ENCODE measurements around the gene HES2.
A peak's percentile ranks its signal among the peaks of the same experiment; 100 is the strongest.
"Not testable (repeated sequence)": the region's sequence is repeated elsewhere in the genome, so short reads cannot be mapped to it uniquely, and the experiment has no call there.

The HES2 gene

DNA sequence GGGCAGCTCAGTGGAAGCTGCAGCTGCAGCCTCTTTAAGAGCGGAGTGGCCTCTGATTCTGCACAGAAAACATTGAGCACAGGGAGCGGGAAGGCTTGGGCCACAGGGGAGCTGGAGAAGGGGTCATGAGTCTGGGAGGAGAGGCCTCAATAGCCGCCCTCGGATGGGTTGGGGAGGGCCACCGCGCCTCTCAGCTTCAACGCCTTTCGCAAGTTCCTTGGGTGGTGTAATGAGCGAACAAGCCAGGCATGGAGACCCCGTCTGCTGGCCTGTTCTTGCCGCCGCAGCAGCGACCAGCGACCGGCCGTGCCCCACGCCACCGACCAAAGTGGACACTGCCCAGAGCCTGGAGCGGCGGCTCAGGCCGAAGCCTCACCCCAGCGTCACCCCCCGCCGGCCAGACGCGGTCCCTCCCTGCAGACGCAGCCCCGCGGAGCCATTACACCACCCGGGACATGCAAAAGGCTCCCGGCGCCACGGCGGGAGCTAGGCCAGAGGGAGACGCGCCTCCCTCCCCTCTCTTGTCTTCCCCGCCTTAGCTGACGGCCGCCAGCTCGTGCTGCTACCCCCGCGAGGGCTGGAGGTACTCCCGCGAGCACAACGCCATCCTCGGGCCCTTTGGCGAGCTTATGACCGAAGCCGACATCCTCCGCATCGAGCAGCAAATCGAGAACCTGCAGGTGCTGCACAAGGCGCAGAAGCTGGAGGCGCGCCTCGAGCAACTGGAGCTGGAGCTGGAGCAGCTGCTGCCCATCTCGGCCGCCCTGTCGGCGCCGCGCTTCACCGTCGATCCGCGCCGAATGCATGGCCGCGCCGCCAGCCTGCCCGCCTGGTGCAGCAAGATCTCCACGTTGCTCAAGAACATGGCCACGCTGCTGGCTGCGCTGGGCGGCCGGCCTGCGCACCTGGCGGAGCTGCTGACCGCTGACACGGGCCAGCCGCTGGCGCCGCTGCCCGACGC, 34.5 kb upstream of the HES2 start:
- DNase-seq = not testable (repeated sequence)

DNA sequence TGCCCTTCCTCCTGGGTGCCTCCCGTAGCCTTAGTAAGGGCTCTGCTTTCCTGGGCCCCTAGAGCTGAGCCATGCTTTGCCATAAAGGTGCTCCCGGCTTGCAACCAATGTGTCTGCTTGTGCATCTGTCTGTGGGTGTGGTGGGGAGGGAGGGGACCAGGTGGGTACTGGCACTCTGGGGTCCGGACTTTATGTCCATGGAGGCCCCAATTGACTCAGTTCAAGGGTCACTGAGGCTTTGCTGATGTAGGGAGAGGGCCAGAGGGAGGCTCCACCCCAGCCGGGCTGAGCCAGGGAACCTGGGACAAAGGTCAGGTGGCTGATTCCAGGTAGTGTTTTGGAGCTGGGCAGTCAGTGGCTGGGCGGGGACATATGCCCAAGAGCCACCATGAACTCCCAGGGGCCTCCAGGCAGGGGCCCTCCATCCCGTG, 31.2 kb upstream of the HES2 start:
- DNase-seq = no peak

DNA sequence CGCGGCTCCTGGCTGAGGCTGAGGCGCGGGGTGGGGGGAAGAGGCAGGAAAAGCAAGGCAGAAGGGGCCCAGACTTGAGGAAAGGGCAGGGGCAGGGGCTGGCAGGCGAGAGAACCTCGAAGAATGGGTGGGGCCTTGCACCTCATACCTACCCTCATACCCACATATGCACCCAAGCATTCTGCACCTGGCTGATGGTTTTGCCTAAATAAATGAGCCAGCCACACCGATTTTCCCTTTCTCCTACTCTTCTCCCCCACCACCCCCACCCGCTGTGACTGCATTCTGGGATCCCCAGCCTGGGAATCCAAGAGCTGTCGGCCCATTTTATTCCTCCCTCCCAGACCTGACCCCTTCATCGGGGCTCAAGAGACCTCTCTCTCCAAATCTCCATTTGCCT, 30.8 kb upstream of the HES2 start:
- not testable (repeated sequence) for DNase-seq

DNA sequence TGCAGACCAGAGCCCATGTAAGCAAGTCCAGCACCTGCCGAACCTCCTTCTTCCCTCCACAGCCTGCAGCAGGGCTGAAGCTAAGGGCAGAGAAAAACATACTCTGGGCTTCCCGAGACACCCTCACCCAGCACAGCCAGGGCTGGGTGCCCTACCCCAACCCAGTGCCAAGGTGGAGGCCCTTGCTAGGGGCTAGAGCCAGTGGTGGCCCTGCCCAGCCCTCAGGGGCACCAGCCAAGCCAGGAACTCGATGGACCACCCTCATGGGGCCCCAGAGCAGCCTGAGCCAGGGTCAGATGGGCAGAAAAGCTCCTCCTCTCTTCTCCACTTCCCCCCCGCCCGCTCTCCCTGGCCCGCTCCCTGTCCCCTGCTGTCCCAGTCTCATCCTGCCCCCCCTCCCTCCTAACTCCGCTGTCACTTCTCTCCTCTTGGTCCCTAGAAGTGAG, 30.3 kb upstream of the HES2 start:
- DNase-seq = no peak

DNA sequence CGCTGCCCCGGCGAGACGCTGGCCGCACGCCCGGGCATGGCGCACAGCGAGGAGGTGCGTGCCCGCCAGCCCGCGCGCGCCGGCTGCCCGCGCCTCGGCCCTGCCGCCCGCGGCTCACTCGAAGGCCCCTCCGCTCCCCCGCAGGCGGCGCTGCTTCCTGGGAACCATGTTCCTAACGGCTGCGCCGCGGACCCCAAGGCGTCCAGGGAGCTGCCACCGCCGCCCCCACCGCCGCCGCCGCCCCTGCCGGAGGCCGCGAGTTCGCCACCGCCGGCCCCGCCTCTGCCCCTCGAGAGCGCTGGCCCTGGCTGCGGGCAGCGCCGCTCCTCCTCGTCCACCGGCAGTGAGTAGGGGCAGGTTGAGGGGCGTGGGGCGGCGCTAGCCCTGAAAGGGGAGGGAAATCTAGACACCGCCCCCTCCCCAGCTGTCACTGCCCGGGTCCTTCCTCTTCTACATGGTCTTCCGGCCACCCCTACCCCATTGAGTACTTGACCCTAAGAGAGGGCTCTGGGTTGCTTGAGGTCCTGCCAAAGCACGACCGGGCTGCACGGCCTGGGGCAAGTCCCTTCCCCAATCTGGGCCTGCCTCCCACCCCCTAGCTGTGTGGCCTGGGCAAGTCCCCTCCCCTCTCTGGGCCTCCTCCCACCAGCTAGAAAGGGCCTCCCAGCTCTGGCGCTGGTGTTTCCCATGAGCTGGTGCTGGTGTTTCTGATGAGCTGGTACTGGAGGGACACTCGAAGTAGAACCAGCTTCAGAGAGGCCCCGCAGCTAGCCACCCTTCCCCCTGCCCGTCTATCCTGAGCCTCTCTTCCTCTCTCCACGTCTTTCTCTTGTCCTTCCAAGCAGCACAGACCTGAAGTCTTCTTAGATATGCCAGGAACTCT, 29.3 kb upstream of the HES2 start:
- no peak for DNase-seq

DNA sequence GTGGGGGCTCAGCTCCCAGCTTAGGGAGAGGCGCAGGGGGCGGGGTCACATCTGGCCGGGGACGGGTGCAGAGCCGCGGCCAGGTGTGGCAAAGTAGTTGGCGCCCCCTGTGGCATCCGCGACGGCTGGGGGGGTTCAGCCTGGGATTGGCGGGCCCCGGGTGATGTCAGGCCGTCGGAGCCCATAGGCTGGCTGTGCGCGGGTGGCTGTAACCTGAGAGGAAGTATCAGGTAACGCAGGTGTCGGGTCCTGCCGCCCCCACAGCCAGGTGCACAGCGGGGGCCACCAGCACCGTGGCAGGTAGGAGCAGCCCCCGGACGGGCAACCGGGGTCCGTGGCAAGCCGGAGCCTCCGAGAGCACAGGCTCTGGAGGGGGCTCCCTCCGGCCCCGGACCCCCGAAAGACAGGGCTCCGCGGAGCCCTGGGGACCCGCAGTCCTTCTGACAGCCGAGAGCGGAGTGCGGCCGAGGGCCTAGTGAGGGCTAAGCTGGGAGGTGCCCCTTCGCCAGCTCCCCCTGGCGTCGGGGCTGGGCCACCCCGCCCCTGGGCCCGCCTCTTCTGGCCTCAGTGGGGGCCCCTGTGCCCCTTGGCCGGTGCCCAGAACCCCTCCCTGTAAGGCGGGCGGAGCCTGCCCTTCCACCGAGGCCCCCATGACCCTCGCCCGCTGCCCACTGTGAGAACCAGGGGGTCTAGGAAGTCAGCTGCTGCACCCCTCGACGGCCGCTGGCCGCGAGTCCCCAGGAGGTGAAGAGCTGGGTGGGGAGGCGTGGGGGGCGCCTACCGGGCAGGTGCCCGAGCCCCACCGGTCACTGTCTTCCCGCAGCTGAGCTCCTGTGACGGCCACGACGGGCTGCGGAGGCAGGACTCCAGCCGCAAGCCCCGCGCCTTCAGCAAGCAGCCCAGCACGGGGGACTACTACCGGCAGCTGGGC, 28.4 kb upstream of the HES2 start:
- DNase-seq = peak; percentile 57 to 70

DNA sequence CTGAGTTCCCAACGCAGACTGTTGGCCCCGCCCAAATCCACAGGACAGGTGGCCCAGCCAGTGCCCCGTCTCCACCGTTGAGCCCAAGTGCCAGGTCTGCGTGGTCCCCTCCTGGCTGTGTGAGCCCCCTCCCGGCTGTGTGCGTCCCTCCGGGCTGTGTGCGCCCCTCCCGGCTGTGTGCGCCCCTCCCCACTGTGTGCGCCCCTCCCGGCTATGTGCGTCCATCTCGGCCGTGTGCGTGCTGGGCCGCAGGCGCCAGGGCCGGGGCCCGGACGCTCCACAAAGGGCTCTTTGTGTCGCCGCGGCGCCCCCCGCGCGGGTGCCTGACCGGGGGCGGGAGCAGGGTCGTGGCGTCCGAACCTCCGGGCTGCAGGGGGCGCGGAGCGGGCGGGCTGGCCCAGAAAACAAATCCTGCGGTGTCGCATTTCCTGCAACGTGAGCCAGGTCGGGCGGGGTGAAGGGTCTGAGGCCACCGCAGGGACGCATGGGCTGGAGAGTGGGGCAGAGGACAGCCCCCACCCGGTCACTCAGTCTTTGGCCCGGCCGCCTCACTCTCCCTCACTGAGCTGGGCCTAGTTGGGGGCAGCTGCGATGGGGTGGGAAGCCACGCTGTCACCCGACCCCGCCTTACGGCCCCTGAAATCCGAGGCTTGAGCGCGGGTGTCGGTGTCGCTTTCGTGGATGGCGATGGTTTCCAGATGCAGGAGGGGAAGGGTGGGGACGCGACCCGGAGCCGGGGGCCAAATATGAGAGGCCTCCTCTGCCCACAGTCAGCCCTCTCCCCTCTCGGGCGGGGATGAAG, 27.5 kb upstream of the HES2 start:
- no peak for DNase-seq

DNA sequence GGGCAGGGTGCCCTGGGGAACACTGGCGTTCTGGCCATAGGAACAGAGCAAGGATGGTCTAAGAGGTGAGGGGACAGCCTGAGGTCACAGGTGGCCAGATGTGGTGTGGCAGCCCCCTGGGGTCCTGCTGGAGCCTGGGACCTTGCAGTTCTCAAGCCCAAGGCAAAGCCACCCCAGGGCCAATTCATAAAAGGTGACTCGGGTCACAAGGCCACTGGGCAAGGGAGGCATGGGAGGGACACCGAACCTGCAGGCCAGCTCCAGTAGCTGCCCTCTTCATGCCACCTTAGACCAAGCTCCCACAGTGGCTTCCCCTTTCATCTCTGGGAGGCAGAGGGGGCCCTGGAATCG, 26.9 kb upstream of the HES2 start:
- DNase-seq = no peak

DNA sequence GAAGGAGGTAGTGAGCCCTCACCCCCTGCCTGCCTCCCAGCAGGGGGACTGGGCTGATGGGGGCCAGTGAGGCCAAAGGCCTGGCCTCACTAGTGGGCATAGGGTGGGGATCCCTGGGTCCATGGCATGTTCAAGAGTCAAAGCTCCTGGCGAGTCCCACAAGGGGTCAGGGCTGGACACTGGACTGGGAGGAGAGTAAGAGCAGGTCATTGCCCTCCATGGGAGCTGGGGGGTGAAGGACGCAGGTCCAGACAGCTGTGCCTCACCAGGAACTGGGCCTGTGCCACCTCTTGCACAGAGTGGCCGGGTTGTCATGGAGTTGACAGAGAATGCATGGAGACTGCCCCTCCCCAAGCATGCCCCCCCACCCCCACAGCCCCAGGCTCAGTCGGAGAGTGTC, 26.2 kb upstream of the HES2 start:
- DNase-seq = not testable (repeated sequence)

DNA sequence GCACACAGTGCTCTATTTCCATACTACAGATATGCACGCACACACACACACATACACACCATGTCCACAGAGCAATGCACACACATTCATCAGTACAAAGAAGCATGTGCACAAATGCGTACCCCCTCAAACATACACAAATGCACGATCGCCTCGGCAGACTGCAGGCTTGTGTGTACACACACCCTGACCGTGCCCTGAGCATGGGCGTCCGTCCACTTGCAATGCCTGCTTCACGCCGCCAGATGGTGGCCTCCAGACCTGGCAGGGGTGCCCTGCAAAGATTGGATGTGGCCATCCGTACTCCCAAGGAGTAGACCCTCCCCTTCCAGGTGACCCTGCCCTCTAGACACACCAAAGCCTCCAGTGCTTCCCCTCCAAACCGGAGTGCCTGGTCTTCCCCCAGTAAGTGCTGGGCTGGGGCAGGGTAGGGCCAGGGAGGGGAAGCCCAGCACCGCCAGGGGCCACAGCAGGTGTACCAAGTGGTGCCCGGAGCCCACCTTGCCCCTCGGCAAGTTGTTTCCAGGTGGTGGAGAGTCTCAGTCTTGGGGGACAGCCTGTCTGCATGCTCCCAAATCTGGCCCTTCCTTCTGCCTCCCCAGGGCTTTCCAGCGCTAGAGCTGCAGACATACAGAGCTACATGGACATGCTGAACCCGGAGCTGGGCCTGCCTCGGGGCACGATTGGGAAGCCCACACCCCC, 25.5 kb upstream of the HES2 start:
- no peak for DNase-seq

DNA sequence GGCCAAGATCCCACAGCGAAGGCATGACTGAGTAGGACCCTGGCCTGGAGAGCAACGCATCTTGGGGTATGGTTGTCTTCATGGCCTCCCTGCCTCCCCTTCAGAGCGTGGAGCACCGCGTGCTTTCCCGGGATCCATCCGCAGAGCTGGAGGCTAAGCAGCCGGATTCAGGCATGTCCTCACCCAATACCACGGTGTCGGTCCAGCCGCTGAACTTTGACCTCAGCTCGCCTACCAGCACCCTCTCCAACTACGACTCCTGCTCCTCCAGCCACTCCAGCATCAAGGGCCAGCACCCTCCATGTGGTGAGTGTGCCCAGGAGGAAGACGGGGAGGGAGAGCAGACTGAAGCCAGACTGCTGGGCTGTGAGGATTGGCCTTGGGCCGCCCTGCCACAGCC, 24.7 kb upstream of the HES2 start:
- no peak for DNase-seq

DNA sequence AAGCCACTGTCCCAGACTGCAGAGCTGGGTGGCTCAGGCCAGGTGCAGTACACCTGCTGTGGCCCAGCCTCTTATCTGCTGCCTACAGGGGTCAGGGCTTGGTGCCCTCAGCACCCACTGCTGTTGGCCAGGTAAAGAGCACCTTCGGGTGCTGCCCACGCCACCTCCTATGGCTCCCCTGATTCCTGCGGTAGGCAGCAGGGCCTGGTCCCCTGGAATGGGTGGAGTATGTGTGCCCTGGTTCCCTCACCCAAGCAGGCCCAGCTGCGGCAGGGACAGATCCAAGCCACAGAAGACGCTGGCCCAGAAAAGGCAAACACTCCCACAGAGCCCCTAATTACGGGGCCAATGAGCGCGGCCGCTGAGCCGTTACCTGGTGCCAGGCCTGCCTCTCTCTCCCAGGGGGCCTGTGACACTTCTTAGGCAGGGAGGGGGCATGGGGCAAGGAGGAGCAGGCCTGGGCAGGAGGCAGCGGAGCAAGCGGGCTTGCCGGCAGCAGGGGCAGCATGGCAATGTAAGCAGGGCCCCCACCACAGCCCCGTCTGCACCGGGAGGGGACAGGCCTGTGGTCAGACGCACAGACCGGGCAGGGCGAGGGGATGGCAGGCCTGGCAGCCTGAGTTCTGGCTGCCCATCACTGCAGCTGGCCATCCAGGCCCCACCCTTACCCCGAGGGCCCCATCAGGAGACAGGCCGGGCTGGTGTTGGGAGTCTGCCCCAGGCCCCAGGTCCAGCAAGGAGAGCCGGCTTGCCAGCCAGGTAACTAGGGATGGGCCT, 23.8 kb upstream of the HES2 start:
- DNase-seq = no peak

DNA sequence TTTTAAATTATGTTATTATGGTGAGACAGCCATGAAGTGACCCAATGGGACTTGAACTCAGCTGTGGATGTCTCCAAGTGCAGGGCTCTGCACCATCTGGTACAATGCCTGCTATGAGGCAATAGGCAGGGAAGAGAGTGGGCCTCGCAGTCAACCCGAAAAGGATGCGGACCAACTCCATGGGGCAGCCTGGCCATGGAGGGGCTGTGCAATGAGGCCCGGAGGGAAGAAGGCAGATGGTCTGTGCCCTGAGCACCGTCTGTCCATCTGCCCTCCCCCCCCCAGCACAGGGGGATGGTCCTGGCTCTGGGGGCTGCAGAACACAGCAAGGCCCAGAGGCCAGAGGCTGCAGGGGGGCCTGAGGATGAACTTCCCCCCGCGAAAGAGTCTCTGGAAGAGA, 21.9 kb upstream of the HES2 start:
- no peak for DNase-seq

DNA sequence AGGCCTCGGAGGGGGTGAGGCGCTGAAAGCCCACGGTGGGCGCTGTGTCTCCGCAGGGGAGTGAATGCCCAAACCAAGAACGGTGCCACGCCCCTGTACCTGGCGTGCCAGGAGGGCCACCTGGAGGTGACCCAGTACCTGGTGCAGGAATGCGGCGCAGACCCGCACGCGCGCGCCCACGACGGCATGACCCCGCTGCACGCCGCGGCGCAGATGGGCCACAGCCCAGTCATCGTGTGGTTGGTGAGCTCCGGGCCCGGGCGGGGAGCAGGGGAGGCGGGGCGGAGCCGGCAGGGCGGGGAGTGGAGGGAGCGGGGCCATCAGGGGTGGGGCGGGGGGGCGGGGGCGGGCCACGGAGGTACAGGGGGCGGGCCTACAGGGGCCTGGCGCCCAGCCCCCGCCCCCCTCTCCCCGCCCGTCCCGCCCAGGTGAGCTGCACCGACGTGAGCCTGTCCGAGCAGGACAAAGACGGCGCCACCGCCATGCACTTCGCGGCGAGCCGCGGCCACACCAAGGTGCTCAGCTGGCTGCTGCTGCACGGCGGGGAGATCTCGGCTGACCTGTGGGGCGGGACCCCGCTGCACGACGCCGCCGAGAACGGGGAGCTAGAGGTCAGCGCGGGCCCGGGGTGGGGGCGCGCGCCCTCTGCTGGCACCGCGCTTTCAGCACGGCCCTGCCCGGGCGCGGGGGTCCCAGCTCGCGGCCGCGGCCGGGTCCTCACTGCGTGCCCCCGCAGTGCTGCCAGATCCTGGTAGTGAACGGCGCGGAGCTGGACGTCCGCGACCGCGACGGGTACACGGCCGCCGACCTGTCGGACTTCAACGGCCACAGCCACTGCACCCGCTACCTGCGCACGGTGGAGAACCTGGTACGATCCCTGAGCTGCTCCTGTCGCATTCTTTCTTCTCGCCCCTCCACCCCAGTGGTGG, 20.7 kb upstream of the HES2 start:
- peak; percentile 28 to 56 for DNase-seq

DNA sequence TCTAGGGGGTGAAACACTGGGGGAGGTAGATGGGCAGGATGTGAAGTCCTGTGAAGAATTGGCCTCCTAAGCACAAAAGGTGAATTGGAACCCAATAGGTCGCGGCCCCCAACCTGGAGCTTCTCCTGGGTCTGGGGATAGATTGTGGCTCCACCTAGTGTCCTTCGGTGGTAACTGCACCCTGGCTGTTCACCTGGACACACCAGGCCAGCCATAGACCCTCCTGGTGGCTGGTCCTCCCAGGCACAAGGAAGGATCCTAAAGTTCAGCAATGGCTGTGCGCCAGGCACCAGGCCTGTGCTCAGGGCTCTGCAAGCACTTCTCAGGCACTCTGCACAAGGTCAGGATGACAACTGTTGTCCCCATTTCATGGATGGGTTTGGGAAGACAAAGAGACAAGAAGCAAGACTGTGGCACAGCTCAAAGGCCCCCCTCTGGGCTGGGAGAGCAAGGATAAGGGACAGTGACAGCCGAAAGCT, 18.4 kb upstream of the HES2 start:
- DNase-seq = peak; percentile 20 to 49

DNA sequence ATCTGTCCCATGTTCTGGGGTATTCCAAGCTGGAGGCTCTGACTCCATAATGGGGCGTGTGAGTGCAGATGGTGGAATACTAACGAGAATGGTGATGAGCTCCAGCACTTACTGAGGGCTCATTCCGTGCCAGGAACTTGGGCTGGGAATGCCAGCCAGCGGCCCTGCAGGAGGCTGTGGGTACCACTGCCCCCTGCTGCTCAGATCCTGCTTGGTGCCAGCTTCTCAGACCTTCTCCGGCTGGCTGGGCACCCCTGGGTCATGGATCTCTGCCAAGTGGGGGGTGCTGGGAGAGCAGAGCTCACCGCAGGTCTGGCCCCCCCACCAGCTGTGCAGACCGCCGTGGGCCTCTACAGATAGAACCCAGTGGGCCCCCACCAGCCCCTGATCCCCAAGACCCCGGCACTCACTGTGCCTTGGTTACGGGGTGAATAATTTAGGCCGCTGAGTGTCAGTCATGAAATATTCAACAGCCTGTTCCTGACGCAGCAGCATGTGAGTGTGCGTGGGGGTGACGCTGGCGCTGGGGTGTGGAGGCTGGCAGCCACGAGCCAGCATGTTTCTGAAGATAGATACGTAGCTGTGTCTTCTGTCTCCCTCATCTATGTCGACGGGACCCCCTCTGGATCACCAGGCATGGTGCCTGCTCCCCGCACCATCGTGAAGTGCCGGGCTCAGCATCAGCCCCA, 17.4 kb upstream of the HES2 start:
- DNase-seq = not testable (repeated sequence)

DNA sequence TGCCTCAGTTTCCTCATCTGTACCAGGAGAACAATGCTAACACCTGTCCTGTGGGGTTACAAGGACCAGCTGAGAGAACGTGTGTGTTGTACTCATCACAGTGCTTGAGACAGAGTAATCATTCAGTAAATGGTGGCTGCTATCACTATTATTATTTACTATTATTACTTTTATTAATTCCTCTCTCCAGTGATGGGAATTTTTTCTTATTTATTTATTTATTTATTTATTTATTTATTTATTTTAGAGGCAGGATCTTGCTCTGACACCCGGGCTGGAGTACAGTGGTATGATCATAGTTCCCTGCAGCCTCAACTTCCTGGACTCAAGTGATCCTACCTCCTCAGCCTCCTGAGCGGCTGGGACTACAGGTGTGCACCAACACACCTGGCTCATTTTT, 16.6 kb upstream of the HES2 start:
- not testable (repeated sequence) for DNase-seq

DNA sequence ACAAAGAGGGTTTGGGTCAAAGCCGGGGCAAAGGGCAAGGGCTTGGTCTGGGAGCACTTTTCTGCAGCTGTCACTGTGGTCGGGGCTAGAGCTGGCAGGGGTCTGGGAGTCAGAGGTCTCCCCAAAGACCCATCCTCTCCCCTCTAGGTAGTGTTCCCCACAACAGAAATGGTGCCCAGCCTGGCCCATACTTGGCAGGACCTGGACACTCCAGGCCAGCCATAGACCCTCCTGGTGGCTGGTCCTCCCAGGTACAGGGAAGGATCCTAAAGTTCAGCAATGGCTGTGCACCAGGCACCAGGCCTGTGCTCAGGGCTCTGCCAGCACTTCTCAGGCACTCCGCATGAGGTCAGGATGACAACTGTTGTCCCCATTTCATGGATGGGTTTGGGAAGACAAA, 15.8 kb upstream of the HES2 start:
- DNase-seq = no peak
